ENCODE data around the gene NUDT19. TPM values are rescaled to one million over a fixed set of nuclear protein-coding genes. Genes with fewer than 3 reads are reported as not detected.

The NUDT19 gene
- total and polyA plus RNA-seq, 2 experiments from 2014 or later = 2.4 to 3.9 TPM

- no peak for TF ChIP-seq ETS1 (IDR thresholded peaks at IDR 0.05)
- no peak for TF ChIP-seq REST (IDR thresholded peaks at IDR 0.05; ENCODE audit: unreplicated experiment)
- no peak for TF ChIP-seq ZNF331 (CRISPR knock-in tag; IDR thresholded peaks at IDR 0.05; ENCODE audit: low read depth)
- TF ChIP-seq EZH2 (IDR thresholded peaks at IDR 0.05; ENCODE audit: low read depth, unreplicated experiment) = no peak
Measured at GRCh38 chr19:32751066-32751465, 59.4 kb downstream of the NUDT19 start (continued).

GRCh38 chr19:32757189-32757588, 65.6 kb downstream of the NUDT19 start:
- no peaks in the 10 kb centered on the region for H3K4me1 Mint-ChIP-seq
- H4K20me1 ChIP-seq (replicated peaks; ENCODE audit: insufficient read depth) = no peaks in the 10 kb centered on the region
- no peaks in the 10 kb centered on the region for H3K27me3 ChIP-seq (ENCODE audit: insufficient read depth)
- H3K4me1 ChIP-seq (ENCODE audit: insufficient read depth) = no peaks in the 10 kb centered on the region
- H3K27ac Mint-ChIP-seq = no peak overlapping the region
- H3F3A ChIP-seq (replicated peaks; ENCODE audit: low read depth) = no peaks in the 10 kb centered on the region
- H3K4me2 ChIP-seq = no peak overlapping the region
- H3K27me3 Mint-ChIP-seq (ENCODE audit: insufficient read depth, low read depth, poor library complexity) = peaks cover 2% of the 10 kb centered on the region
- no peak for ATAC-seq
- no peak overlapping the region for H3K4me3 ChIP-seq
- H3K79me2 ChIP-seq (replicated peaks; ENCODE audit: insufficient read depth) = no peaks in the 10 kb centered on the region
- 0 out of 2 replicates have a peak, but pooled peaks cover 3% of the 10 kb centered on the region for H3K9me2 ChIP-seq (ENCODE audit: insufficient read depth)
- H3K27ac ChIP-seq (ENCODE audit: low read depth) = no peak overlapping the region
- no peak overlapping the region for H3K4me3 Mint-ChIP-seq
- no peak for DNase-seq (ENCODE audit: low spot score)
- peaks cover 5% of the 10 kb centered on the region; the same call in 2 of the 3 replicates for H3K36me3 Mint-ChIP-seq (ENCODE audit: low read depth)
- no peaks in the 10 kb centered on the region for H3K36me3 ChIP-seq (ENCODE audit: insufficient read depth)
- H3K9me3 Mint-ChIP-seq = peaks cover 9% of the 10 kb centered on the region
- no peak overlapping the region for H2AFZ ChIP-seq
- TF ChIP-seq ZNF462 (CRISPR knock-in tag; IDR thresholded peaks at IDR 0.05) = no peak
- no peak for TF ChIP-seq ZNF331 (CRISPR knock-in tag; IDR thresholded peaks at IDR 0.05; ENCODE audit: low read depth)
- no peak for TF ChIP-seq ETS1 (IDR thresholded peaks at IDR 0.05)
- TF ChIP-seq REST (IDR thresholded peaks at IDR 0.05; ENCODE audit: unreplicated experiment) = no peak
- TF ChIP-seq NANOG (IDR thresholded peaks at IDR 0.05; ENCODE audit: borderline replicate concordance) = no peak
- TF ChIP-seq EZH2phosphoT487 (IDR thresholded peaks at IDR 0.05; ENCODE audit: unreplicated experiment) = no peak
- TF ChIP-seq STAT1 (IDR thresholded peaks at IDR 0.05; ENCODE audit: unreplicated experiment) = no peak
- no peak for TF ChIP-seq ZNF114 (CRISPR knock-in tag; IDR thresholded peaks at IDR 0.05)

Data from GM23338 (cell line).